Loucy (cell line): ENCODE data around the gene TUBB2B.

ENCODE experiments used
- CTCF ChIP-seq: fragments of 200-600 bp; sonication (generic); conservative IDR thresholded peaks from 2 replicates; pipeline ENCODE4 v1.5.1; 2014; ENCODE audit warnings: mild to moderate bottlenecking, antibody characterized with exemption, low read length
- EZH2phosphoT487 ChIP-seq: fragments of 200-600 bp; IDR thresholded peaks from 2 replicates; pipeline ENCODE4 v1.6.1; 2018; ENCODE audit warnings: antibody characterized with exemption, mild to moderate bottlenecking, moderate library complexity, borderline replicate concordance

DNA sequence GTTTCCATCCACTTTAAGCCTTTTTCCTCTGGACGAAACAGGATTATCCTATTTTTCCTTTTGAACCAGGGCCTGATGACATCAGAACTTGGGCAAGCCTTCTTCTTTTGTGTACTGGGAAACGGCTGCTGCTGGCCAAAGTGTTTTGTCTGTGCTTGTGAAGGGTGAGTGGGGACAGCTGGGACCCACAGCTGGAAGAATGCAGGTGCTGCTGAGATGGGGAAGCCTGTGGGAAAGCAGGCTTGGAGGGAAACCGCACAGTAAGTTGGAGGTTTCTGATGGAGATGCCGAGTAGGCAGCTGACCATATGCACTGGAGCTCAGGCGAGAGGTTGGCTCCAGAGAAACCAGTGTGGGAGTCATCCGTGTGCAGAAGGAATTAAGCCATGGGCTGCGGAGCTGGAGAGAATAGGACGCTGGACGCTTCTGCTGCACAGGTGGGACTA is 22.8 kb upstream of the TUBB2B start:
- TF ChIP-seq CTCF (no peak), EZH2phosphoT487 (no peak)
